Left renal pelvis (tissue), 4 donors: Measurements from ENCODE around the gene UBR4. TPM values are rescaled to one million over a fixed set of nuclear protein-coding genes. Genes with fewer than 3 reads are reported as not detected.
"Not testable (repeated sequence)": the region's sequence is repeated elsewhere in the genome, so short reads cannot be mapped to it uniquely, and the experiment has no call there.

Experiments used
- DNase-seq, 4 donors: peaks; one replicate each; pipeline ENCODE4 v3.0.0-alpha.2; 2013; ENCODE audit warnings: low read depth in 4 of 4, low spot score in 3 of 4
- polyA plus RNA-seq, 4 donors: library from polyadenylated mRNA; unstranded; fragments of 120-200 nt; gene quantifications; one replicate each; pipeline ENCODE4 v1.2.1, GENCODE V29; 2013; ENCODE audit not compliant: insufficient read length in 4 of 4

Gene UBR4
- polyA plus RNA-seq, 4 donors = 76.8 to 146 (median 119) TPM

DNA sequence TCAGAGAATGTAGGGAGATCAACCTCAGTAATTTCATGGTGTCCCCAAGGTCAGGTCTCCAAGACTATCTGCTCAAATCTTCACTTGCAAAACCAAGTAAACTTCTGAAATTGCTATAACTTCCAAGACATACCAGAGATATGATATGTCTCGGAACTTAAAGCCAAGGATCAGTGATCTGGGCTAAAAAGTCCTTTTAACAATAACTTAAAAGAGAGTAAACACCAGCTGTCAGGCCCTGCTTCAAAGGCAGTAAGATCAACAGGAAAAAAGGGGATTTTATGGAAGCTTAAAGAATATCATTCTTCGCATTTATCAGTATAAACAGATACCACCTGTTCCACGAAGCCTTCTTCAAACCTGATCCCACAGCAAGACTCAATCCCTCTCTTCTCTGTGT, 13.7 kb downstream of the UBR4 start:
- no peak for DNase-seq

- DNase-seq = no peak
Measured at GRCh38 chr1:19193004-19193403, 17.1 kb downstream of the UBR4 start.

GRCh38 chr1:19191811-19192210, 18.3 kb downstream of the UBR4 start:
- DNase-seq = no peak

DNA sequence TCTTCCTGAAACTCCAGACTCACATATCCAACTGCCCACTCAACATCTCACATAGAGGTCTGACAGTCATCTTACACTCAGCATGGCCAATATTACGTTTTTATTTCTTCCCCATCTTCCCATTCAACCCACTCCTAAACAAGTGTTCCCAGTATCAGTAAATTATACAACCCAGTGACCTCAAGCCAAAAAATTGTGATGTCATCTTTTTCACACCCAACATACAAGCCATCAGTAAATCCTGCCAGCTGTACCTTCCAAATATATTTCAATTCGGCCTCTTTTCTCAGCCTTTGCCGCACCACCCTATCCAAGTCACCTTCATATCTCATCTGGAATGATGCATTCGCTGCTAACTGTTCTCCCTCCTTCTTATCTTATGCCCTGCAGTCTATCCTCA, 19.6 kb downstream of the UBR4 start:
- no peak for DNase-seq

DNA sequence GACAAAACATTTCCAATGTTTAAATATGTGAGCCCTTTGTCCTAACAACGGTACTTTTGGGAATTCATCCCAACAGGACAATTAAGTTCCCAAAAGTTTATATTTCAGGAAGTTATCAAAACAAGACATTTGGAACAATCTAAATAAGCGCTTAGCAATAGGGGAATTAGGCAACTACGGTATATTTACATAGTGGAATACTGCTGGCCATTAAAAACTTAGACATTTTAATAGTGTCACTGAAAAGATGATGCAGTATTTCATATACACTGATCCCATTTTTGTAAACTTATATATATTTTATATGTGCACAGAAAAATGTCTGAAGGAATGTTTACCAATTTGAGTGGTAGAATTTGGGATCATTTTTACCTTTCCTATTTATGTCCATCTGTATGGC, 20.8 kb downstream of the UBR4 start:
- DNase-seq = no peak

DNA sequence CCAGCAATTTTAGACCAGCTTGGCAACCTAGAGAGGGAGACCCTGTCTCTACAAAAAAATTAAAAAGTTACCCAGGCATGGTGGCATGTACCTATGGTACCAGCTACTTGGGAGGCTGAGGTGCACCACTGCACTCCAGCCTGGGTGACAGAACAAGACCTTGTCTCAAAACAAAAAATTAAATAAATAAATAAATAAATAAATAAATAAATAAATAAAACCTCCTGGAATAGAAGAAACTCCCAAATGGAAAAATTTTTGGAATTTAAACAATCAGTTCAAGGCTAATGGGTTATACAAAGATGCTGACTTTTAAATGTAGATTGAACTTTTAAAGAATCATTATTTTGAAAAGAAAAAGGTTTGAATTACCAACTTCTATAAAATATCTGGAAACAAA, 22.2 kb downstream of the UBR4 start:
- DNase-seq = no peak

GRCh38 chr1:19186001-19186400, 24.1 kb downstream of the UBR4 start:
- no peak for DNase-seq

- DNase-seq = no peak
Measured at GRCh38 chr1:19182223-19182622, 27.8 kb downstream of the UBR4 start.

DNA sequence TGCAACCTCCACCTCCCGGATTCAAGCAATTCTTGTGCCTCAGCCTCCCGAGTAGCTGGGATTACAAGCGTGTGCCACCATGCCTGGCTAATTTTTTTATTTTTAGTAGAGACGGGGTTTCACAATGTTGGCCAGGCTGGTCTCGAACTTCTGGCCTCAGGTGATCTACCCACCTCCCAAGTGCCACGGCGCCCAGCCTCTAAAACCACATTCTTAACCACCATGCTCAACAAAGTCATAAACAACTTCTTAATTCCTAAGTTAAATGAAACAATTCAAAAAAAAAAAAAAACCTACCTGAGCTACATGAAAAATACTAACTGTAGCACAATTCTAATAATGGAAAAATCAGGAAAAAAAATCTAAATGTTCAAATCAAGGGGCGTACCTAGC, 29.8 kb downstream of the UBR4 start:
- DNase-seq = not testable (repeated sequence)

- no peak for DNase-seq
Measured at GRCh38 chr1:19179597-19180264, 30.3 kb downstream of the UBR4 start.

DNA sequence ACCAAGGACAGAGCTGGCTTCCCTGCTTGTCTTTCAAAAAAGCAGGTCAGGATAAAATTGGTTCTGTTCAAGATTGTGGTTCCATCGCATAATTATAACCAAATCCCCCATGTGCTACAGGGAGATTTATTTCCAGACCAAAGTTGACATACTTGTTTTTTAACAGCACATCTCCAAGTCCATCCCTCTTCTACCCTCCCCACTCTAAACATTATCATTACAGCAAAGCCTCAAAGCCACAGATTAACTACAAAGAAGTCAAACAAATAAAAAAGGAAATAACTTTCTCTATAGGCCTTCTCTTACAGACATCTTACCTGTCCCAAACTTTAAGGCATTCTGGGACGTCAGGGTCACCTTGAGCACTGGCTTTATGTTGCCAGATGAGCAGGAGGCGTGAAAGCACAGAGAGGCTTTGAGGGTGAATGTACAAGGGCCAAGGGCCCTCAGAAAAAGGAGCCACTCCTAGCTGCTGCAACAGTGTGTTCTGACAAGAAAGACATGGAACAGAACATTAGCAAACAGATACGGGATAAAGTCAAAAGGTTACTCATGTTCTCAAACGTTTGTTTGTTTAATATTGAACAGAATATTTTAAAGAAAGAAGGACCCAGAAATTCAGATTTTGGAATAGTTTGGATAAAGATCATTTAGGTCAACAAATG, 31.2 kb downstream of the UBR4 start:
- DNase-seq = no peak

GRCh38 chr1:19177811-19178210, 32.3 kb downstream of the UBR4 start:
- no peak for DNase-seq

DNA sequence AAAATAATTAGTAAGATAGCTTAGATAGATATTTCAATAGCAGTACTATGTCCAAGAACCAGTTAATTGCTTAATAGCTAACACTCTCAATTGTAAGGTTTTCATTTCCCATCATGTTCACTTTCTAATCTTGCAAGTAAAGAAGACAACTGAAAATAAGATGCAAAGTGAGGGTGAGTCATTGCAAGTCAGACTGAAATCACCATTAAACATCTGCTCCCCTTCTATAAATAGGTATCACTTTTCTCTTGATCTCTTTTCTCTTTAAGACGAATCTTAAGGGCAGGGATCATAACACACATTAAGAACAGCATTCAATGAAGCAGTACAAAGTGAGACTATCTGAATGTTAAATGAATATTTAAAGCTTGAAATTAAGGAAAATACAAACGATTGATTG, 40.4 kb downstream of the UBR4 start:
- DNase-seq = no peak

- no peak for DNase-seq
Measured at GRCh38 chr1:19167140-19167539, 42.9 kb downstream of the UBR4 start.

GRCh38 chr1:19166066-19166465, 44.0 kb downstream of the UBR4 start:
- DNase-seq = no peak

GRCh38 chr1:19165501-19165900, 44.6 kb downstream of the UBR4 start:
- DNase-seq = no peak

DNA sequence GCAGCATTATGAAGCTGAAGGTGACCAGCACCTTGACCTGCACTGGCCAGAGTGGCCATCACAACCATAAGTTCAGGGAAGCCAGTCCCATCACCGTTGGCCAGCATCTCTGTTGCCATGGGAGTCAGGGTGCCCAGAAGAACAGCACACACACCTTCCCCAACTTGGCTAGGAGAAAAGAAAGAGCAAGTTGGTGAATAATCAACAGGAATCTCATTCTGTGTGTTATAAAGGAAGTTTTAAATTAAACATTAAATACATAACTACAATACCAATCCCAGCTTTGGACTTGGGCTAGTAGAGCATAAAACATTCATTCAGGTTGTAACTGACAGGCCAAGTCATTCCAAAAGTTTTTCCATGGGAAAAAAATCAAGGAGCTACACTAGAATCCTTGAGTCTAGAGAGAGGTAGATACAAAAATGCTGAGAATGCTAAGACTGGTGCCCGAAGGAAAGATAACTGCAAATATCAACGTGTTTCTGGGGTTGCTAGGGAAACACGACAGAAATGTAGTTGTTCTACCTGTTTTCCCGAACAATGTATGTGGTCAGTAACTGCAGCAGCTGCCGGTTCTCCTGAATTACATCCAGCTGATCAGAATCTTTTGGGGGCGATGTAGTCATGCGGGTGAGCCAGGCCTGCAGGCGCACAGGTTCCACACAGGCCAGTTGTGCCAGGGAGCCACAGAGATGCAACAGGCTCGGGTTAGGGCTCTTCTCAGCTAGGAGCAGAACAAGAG, 45.6 kb downstream of the UBR4 start:
- peak in 2 of 4 donors; percentile 7 to 8 for DNase-seq

- DNase-seq = no peak
Measured at GRCh38 chr1:19163261-19163660, 46.8 kb downstream of the UBR4 start.

GRCh38 chr1:19160831-19161230, 49.2 kb downstream of the UBR4 start:
- DNase-seq = no peak

GRCh38 chr1:19157653-19158052, 52.4 kb downstream of the UBR4 start:
- no peak for DNase-seq

- peak in 1 of 4 donors; percentile 8 for DNase-seq
Measured at GRCh38 chr1:19156676-19157075, 53.4 kb downstream of the UBR4 start.

GRCh38 chr1:19154876-19155275, 55.2 kb downstream of the UBR4 start:
- DNase-seq = no peak
